Psoas muscle (tissue), 8 donors: ENCODE results near the gene ADH7. TPM values are rescaled to one million over a fixed set of nuclear protein-coding genes. Genes with fewer than 3 reads are reported as not detected.

Source experiments
- ATAC-seq, 4 donors: fragments of 200-7000 bp; cut with Tn5 transposase; one replicate each; pipeline ENCODE4 v1.9.1; 2020; ENCODE audit warnings: moderate library complexity in 3 of 4, mild to moderate bottlenecking in 2 of 4
- DNase-seq, 2 donors: peaks; one replicate each; pipeline ENCODE4 v3.0.0-alpha.2; 2020
- H3K27ac ChIP-seq: fragments of 200-600 bp; one replicate; pipeline ENCODE4 v1.8.0; 2022
- H3K27me3 ChIP-seq, 3 donors: fragments of 200-600 bp in 1 of 3; one replicate each; pipeline versions ENCODE4 v1.6.1 to v1.8.0; 2013 to 2022; ENCODE audit warnings: low read length in 2 of 3, mild to moderate bottlenecking in 2 of 3, moderate library complexity in 1 of 3; ENCODE audit not compliant: insufficient read depth in 3 of 3
- H3K36me3 ChIP-seq, 2 donors: fragments of 200-600 bp in 1 of 2; one replicate each; pipeline versions ENCODE4 v1.6.1 to v1.8.0; 2013 to 2022; ENCODE audit warnings: low read depth in 1 of 2, mild to moderate bottlenecking in 1 of 2, moderate library complexity in 1 of 2; ENCODE audit not compliant: insufficient read depth in 1 of 2
- H3K4me1 ChIP-seq: fragments of 200-600 bp; one replicate; pipeline ENCODE4 v1.8.0; 2022
- H3K4me3 ChIP-seq: fragments of 200-600 bp; one replicate; pipeline ENCODE4 v1.8.0; 2022; ENCODE audit warnings: mild to moderate bottlenecking
- H3K9me3 ChIP-seq: fragments of 200-600 bp; one replicate; pipeline ENCODE4 v1.8.0; 2022
- WGBS, 3 donors: extraction: QIAGEN DNeasy Blood & Tissue Kit; methylation state at CpG; one replicate each; pipeline versions ENCODE4 v1.1.6 to v1.1.7; 2013; 5-methylcytosine and 5-hydroxymethylcytosine counted together
- intact Hi-C, 2 donors: fragments of 100-400 bp; cut with DNase I; formaldehyde crosslinking; loops; one replicate each; pipeline versions ENCODE4 v1.11.0 to v1.14.2; 2022
- long read RNA-seq, 2 donors: library from polyadenylated mRNA; unstranded; transcript quantifications; one replicate each; pipeline ENCODE4 v2.0.0, GENCODE V29; 2021
- polyA plus RNA-seq, 3 donors: library from polyadenylated mRNA; stranded (reverse); fragments of 200-250 nt; gene quantifications; one replicate each; pipeline ENCODE4 v1.2.3, GENCODE V29; 2013
- total RNA-seq, 4 donors: library from RNA; stranded (reverse); fragmentation: NEBNext Ultra II Directional in 2 of 4; extraction: Animal tissue kit (Norgen Biotek cat#: 25700) in 2 of 4; gene quantifications; one replicate each; pipeline versions ENCODE4 v1.2.1 to v1.2.4, GENCODE V29; 2021 to 2023
- TF ChIP-seq, protein P1 (sequence below): fragments of 200-600 bp; IDR thresholded peaks from one replicate; pipeline ENCODE4 v1.8.0; 2022; ENCODE audit warnings: antibody characterized with exemption
- donor health status: healthy with polysubstance abuse.
- donor health status: DM: no; HTN: no; CAD: no; lungs with moderate emphysema.
- donor health status: Bipolar disorder and iron deficiency.
- donor health status: healthy.
- donor health status: DM: yes; HTN: yes; CAD: no.
- donor health status: DM: no; HTN: no; CAD: no.
- donor health status: DM: no; HTN: no; CAD: no.
- donor health status: DM: yes; HTN: yes; CAD: no.

Gene ADH7
- total RNA-seq (not detected), polyA plus RNA-seq (not detected)
- long read RNA-seq, donor 1 = 0 reads
- long read RNA-seq, donor 2 = 0 reads

DNA sequence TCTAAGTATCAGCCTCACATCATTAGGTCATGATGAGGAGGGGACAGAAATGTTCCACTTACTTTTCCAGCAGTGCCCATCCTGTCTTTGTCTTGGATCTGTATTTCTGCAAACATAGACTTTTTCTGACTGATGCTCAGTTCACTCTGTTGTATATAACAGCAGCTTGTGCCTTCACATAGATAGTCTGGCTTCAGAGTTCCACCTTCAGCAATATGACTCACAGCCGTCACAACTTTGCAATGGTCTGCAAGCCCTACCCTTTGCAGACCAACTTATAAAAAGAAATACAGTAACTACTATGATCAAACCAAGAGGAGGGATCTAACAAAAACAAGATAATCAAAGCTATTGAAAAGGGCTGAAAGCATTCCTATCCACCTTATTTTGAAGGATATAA lies at the start of gene ADH7:
ADH7 (minus strand) TSS at position 189 of the 400 bp plus-strand sequence; CDS start at position 80, 109 bp downstream.
- no peak within 1 kb of the TSS for H3K27ac ChIP-seq
- no peaks in the 10 kb centered on the region for H3K36me3 ChIP-seq
- no peaks in the 10 kb centered on the region for H3K4me1 ChIP-seq
- H3K9me3 ChIP-seq = no peaks in the 10 kb centered on the region
- WGBS, 3 donors = 92 to 96% (median 94%) methylated on average over 1 of the region's 1 CpG
- H3K27me3 ChIP-seq = no peaks in the 10 kb centered on the region
- H3K4me3 ChIP-seq = no peak within 1 kb of the TSS
- DNase-seq (no peak), ATAC-seq (no peak)
- TF ChIP-seq, protein P1, sequence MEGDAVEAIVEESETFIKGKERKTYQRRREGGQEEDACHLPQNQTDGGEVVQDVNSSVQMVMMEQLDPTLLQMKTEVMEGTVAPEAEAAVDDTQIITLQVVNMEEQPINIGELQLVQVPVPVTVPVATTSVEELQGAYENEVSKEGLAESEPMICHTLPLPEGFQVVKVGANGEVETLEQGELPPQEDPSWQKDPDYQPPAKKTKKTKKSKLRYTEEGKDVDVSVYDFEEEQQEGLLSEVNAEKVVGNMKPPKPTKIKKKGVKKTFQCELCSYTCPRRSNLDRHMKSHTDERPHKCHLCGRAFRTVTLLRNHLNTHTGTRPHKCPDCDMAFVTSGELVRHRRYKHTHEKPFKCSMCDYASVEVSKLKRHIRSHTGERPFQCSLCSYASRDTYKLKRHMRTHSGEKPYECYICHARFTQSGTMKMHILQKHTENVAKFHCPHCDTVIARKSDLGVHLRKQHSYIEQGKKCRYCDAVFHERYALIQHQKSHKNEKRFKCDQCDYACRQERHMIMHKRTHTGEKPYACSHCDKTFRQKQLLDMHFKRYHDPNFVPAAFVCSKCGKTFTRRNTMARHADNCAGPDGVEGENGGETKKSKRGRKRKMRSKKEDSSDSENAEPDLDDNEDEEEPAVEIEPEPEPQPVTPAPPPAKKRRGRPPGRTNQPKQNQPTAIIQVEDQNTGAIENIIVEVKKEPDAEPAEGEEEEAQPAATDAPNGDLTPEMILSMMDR = no peak
- intact Hi-C loops = no loop called here

DNA sequence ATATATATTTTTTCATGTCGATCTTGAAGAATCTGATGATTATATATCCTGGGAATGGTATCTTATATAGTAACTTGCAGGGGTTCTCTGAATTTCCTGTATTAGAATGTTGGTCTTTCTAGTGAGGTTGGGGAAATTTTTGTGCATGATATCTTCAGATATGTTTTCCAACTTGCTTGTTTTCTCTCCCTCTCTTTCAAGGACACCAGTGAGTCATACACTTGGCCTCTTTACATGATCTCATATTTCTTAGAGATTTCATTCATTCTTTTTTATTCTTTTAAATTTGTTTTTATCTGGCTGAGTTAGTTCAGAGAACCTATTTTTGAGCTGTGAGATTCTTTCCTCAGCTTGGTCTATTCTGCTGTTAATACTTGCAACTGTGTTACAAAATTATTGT lies 48.5 kb upstream of the ADH7 start:
- DNase-seq (no peak), ATAC-seq (no peak)
- intact Hi-C loops = no loop called here
- H3K9me3 ChIP-seq = peaks cover 9% of the 10 kb centered on the region
- H3K36me3 ChIP-seq = no peaks in the 10 kb centered on the region
- H3K4me3 ChIP-seq = no peak overlapping the region
- 84 to 92% (median 89%) methylated on average over 1 of the region's 1 CpG for WGBS, 3 donors
- H3K27me3 ChIP-seq = peaks cover 0 to 2% (median 0%) of the 10 kb centered on the region in 3 donors
- no peaks in the 10 kb centered on the region for H3K4me1 ChIP-seq
- H3K27ac ChIP-seq = no peak overlapping the region
- TF ChIP-seq, protein P1 = no peak

DNA sequence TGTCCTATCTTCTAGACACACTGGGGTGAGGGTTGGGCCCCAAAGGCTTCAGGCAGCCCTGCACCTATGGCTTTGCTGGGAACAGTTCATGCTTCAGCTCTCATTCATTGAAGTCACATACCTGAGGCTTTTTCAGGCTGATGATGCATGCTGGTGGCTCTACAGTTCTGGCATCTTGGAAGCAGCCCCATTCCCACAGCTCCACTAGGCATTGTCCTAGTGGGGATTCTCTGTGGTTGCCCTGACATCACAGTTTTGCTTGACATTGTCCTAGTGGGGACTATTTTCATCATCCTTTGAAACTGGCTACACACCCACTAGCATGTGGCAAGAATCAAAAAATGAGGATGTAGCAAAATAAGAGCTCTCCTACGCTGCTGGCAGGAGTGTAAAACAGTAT lies 38.0 kb upstream of the ADH7 start:
- TF ChIP-seq, protein P1 = no peak
- no peak overlapping the region for H3K4me3 ChIP-seq
- DNase-seq = no peak
- WGBS, 3 donors = 78 to 88% (median 88%) methylated on average over 1 of the region's 1 CpG
- intact Hi-C loops = no loop called here
- no peak for ATAC-seq
- H3K36me3 ChIP-seq = no peaks in the 10 kb centered on the region
- no peaks in the 10 kb centered on the region for H3K9me3 ChIP-seq
- H3K27ac ChIP-seq = no peak overlapping the region
- no peaks in the 10 kb centered on the region for H3K27me3 ChIP-seq
- no peaks in the 10 kb centered on the region for H3K4me1 ChIP-seq

DNA sequence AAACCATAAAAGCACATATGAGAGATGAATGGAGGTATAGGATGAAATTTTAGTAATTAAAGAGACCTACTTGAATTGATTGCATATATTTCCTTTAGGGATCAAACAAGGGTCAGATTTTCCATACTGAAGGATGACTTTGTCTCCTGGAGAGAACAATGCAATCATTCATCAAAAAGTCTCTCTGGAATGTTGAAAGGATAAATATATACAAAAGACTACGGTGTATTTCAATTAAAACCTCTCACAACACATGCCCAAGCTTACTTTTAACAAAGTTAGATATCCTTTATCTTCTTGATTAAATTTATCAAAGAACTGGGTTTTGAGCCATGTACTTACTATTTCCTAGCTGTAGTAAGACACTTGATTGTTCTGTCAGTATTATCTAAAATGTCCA lies 36.8 kb upstream of the ADH7 start:
- no peaks in the 10 kb centered on the region for H3K9me3 ChIP-seq
- H3K4me3 ChIP-seq = no peak overlapping the region
- WGBS, 3 donors = 26 to 29% (median 28%) methylated on average over 1 of the region's 1 CpG
- H3K4me1 ChIP-seq = no peaks in the 10 kb centered on the region
- no peak for DNase-seq
- no peaks in the 10 kb centered on the region for H3K36me3 ChIP-seq
- TF ChIP-seq, protein P1 = no peak
- H3K27ac ChIP-seq = no peak overlapping the region
- H3K27me3 ChIP-seq = no peaks in the 10 kb centered on the region
- intact Hi-C loops = no loop called here
- ATAC-seq = no peak

DNA sequence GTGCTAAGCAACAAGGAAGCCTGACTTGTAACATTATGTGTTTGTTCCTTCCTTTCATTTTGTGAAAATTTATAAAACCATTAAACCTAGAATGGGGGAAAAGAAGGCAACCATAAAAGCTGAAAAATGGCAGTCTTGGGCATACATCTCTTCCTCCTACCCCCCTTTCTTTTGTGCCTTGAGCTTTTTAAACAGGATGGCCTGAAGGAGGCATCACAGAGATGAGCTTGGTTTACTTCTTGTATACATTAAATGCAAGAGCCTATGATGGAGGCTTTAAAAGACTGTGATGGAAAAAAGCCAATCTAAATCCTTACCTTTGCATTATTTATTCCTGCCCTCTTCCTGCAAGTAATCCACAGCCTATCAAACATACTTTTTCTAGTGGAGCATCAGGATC lies 36.2 kb upstream of the ADH7 start:
- intact Hi-C loops = no loop called here
- ATAC-seq = no peak
- Histone ChIP-seq H3K27me3 (no peaks in the 10 kb centered on the region), H3K4me1 (no peaks in the 10 kb centered on the region), H3K4me3 (no peak overlapping the region), H3K36me3 (no peaks in the 10 kb centered on the region), H3K9me3 (no peaks in the 10 kb centered on the region), H3K27ac (no peak overlapping the region)
- no peak for DNase-seq
- TF ChIP-seq, protein P1 = no peak
